CD14-positive monocyte (primary cell): ENCODE measurements around the gene TRIM27. TPM values are rescaled to one million over a fixed set of nuclear protein-coding genes. Genes with fewer than 3 reads are reported as not detected.
"Not testable (repeated sequence)": the region's sequence is repeated elsewhere in the genome, so short reads cannot be mapped to it uniquely, and the experiment has no call there.

Experiments used
- DNase-seq, 3 donors: peaks; one replicate each; pipeline ENCODE4 v3.0.0-alpha.2; 2011 to 2022
- H2AFZ ChIP-seq: 2 replicates; pipeline ENCODE4 v1.6.0; 2012; ENCODE audit warnings: mild to moderate bottlenecking, low read depth, low read length, inconsistent platforms; ENCODE audit not compliant: insufficient read depth, poor library complexity, severe bottlenecking
- H3K27ac ChIP-seq, 2 donors: 1 replicate in 1 of 2; 2 replicates in 1 of 2; pipeline ENCODE4 v1.5.1; 2012 to 2013; ENCODE audit warnings: low read length in 2 of 2, control low read depth in 1 of 2, inconsistent platforms in 1 of 2, low read depth in 1 of 2, mild to moderate bottlenecking in 1 of 2
- H3K27me3 ChIP-seq, 2 donors: one replicate each; pipeline versions ENCODE4 v1.6.0 to v1.6.1; 2011 to 2013; ENCODE audit warnings: low read length in 2 of 2; ENCODE audit not compliant: control insufficient read depth in 2 of 2, insufficient read depth in 2 of 2
- H3K36me3 ChIP-seq, 2 donors: replicated peaks in 1 of 2; 1 replicate in 1 of 2; 2 replicates in 1 of 2; pipeline versions ENCODE4 v1.5.1 to v1.6.1; 2012 to 2013; ENCODE audit warnings: low read length in 2 of 2, control low read depth in 1 of 2, inconsistent platforms in 1 of 2, mild to moderate bottlenecking in 1 of 2; ENCODE audit not compliant: insufficient read depth in 2 of 2, control insufficient read depth in 1 of 2
- H3K4me1 ChIP-seq, 2 donors: 1 replicate in 1 of 2; 2 replicates in 1 of 2; pipeline versions ENCODE4 v1.5.1 to v1.6.1; 2012 to 2013; ENCODE audit warnings: low read length in 2 of 2, control low read depth in 1 of 2, inconsistent platforms in 1 of 2, mild to moderate bottlenecking in 1 of 2, moderate library complexity in 1 of 2; ENCODE audit not compliant: insufficient read depth in 2 of 2, control insufficient read depth in 1 of 2
- H3K4me2 ChIP-seq: replicated peaks from 2 replicates; pipeline ENCODE3; 2012; ENCODE audit warnings: low read length, moderate library complexity, mild to moderate bottlenecking; ENCODE audit not compliant: poor library complexity, severe bottlenecking; ENCODE audit errors: extremely low read depth
- H3K4me3 ChIP-seq, 3 experiments: fragments of 200-600 bp in 1 of 3; sonication (generic) in 1 of 3; replicated peaks in 1 of 3; 1 replicate in 2 of 3; 2 replicates in 1 of 3; pipeline ENCODE4 v1.5.1; 2011 to 2013; ENCODE audit warnings: low read length in 3 of 3, mild to moderate bottlenecking in 3 of 3, control low read depth in 2 of 3, low read depth in 2 of 3, inconsistent platforms in 1 of 3, moderate library complexity in 1 of 3
- H3K79me2 ChIP-seq: 2 replicates; pipeline ENCODE4 v1.6.0; 2012; ENCODE audit warnings: mild to moderate bottlenecking, control low read depth, inconsistent platforms, low read length, moderate library complexity; ENCODE audit not compliant: insufficient read depth
- H3K9ac ChIP-seq: 2 replicates; pipeline ENCODE4 v1.6.0; 2017; ENCODE audit warnings: low read length, mild to moderate bottlenecking; ENCODE audit not compliant: insufficient read depth, poor library complexity, severe bottlenecking
- H3K9me3 ChIP-seq, 2 donors: replicated peaks in 1 of 2; 1 replicate in 1 of 2; 2 replicates in 1 of 2; pipeline versions ENCODE4 v1.5.1 to v1.6.1; 2012 to 2013; ENCODE audit warnings: low read length in 2 of 2, control low read depth in 1 of 2; ENCODE audit not compliant: control insufficient read depth in 1 of 2, insufficient read depth in 1 of 2
- H4K20me1 ChIP-seq: 2 replicates; pipeline ENCODE4 v1.6.0; 2012; ENCODE audit warnings: mild to moderate bottlenecking, low read length, control low read depth, moderate library complexity; ENCODE audit not compliant: insufficient read depth
- H3K27ac Mint-ChIP-seq, 7 donors: one replicate each; pipeline ENCODE4 v1.8.0; 2020; ENCODE audit warnings: mild to moderate bottlenecking in 7 of 7, mixed read lengths in 7 of 7, moderate library complexity in 6 of 7, inconsistent platforms in 2 of 7
- H3K27me3 Mint-ChIP-seq, 3 donors: one replicate each; pipeline ENCODE4 v1.8.0; 2021 to 2022; ENCODE audit warnings: low read depth in 3 of 3, mild to moderate bottlenecking in 3 of 3, mixed read lengths in 3 of 3, moderate library complexity in 3 of 3, inconsistent platforms in 1 of 3
- H3K36me3 Mint-ChIP-seq, 2 donors: one replicate each; pipeline ENCODE4 v1.8.0; 2020; ENCODE audit warnings: mixed read lengths in 2 of 2, inconsistent platforms in 1 of 2, mild to moderate bottlenecking in 1 of 2
- H3K4me1 Mint-ChIP-seq: one replicate; pipeline ENCODE4 v1.8.0; 2020; ENCODE audit warnings: mild to moderate bottlenecking, mixed read lengths
- H3K4me3 Mint-ChIP-seq, 2 donors: one replicate each; pipeline ENCODE4 v1.8.0; 2020; ENCODE audit warnings: mild to moderate bottlenecking in 2 of 2, mixed read lengths in 2 of 2, moderate library complexity in 1 of 2
- H3K9me3 Mint-ChIP-seq, 7 donors: one replicate each; pipeline ENCODE4 v1.8.0; 2020 to 2022; ENCODE audit warnings: mixed read lengths in 7 of 7, mild to moderate bottlenecking in 6 of 7, moderate library complexity in 6 of 7, inconsistent platforms in 2 of 7
- WGBS: methylation state at CpG from one replicate; pipeline ENCODE4 v1.1.5; 2013; ENCODE audit warnings: missing lambda C conversion rate; ENCODE audit not compliant: insufficient coverage; 5-methylcytosine and 5-hydroxymethylcytosine counted together
- intact Hi-C, 2 donors: fragments of 100-400 bp; cut with micrococcal nuclease; formaldehyde crosslinking; loops; one replicate each; pipeline versions ENCODE4 v1.15.0 to v1.15.1; 2023
- polyA plus RNA-seq, 3 donors: library from polyadenylated mRNA; depleted of rRNA in 1 of 3; unstranded in 2 of 3; stranded (reverse) in 1 of 3; fragments of 300-500 nt in 2 of 3; fragments of >200 nt in 1 of 3; fragmentation: Illumina TruSeq in 2 of 3; gene quantifications; 1 replicate in 2 of 3; 2 replicates in 1 of 3; pipeline ENCODE4 v1.2.3, GENCODE V29; 2012 to 2021
- TF ChIP-seq, protein P1 (sequence below): fragments of 200-600 bp; IDR thresholded peaks from one replicate; pipeline ENCODE4 v1.8.0; 2022; ENCODE audit warnings: antibody characterized with exemption, mild to moderate bottlenecking

Gene TRIM27
- polyA plus RNA-seq, 3 donors, result 39.2 to 44.0 (median 42.2) TPM

GRCh38 chr6:28933069-28933468 is 9.3 kb upstream of the TRIM27 start:
- Histone ChIP-seq H3K9ac (no peak overlapping the region), H3K9me3 (no peaks in the 10 kb centered on the region), H2AFZ (no peak overlapping the region), H3K79me2 (no peaks in the 10 kb centered on the region), H3K27me3 (no peaks in the 10 kb centered on the region), H3K4me2 (no peak overlapping the region), H4K20me1 (no peaks in the 10 kb centered on the region), H3K27ac (no peak overlapping the region), H3K36me3 (no peaks in the 10 kb centered on the region), H3K4me1 (peaks cover 7 to 12% of the 10 kb centered on the region in 2 donors), H3K4me3 (no peak overlapping the region)
- intact Hi-C loops, result no loop called here
- DNase-seq, result no peak
- Mint-ChIP-seq H3K9me3 (no peaks in the 10 kb centered on the region), H3K36me3 (no peaks in the 10 kb centered on the region), H3K4me1 (peaks cover 17% of the 10 kb centered on the region), H3K27me3 (peaks cover 0 to 7% (median 6%) of the 10 kb centered on the region in 3 donors), H3K4me3 (no peak overlapping the region), H3K27ac (peak overlapping the region in 1 of 7 donors; percentile 92)
- WGBS, result 94% methylated on average over 7 of the region's 7 CpGs
- TF ChIP-seq, protein P1, sequence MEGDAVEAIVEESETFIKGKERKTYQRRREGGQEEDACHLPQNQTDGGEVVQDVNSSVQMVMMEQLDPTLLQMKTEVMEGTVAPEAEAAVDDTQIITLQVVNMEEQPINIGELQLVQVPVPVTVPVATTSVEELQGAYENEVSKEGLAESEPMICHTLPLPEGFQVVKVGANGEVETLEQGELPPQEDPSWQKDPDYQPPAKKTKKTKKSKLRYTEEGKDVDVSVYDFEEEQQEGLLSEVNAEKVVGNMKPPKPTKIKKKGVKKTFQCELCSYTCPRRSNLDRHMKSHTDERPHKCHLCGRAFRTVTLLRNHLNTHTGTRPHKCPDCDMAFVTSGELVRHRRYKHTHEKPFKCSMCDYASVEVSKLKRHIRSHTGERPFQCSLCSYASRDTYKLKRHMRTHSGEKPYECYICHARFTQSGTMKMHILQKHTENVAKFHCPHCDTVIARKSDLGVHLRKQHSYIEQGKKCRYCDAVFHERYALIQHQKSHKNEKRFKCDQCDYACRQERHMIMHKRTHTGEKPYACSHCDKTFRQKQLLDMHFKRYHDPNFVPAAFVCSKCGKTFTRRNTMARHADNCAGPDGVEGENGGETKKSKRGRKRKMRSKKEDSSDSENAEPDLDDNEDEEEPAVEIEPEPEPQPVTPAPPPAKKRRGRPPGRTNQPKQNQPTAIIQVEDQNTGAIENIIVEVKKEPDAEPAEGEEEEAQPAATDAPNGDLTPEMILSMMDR, result no peak

DNA sequence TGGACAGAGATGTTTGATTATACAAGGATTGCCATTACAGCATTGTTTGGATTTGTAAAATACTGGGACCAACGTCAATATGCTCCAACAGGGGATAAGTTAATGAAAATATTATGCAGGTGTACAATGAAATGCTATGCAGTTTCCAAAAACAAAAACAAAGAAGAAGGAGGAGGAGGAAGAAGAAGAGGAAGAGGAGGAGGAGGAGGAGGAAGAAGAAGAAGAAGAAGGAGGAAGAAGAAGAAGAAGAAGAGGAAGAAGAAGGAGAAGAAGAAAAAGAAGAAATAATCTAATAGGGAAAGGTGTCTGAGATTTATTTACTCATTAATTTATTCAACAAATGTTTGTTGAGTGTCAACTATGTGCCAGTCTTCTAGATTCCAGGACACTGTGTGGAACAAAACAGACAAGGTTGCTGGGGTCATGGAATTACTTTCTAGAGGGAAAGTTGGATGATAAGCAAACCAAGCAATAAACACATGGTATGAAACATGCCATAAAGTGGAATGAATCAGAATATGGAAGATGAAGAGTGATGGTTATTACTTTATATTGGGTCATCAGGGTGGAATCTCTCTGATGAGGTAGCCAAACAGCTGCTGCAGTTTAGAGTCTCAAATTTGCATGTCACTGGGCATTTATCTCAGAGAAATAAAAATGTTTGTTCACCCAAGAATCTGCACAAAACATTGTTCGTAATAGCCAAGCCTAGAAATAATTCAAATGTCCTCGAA is 6.3 kb upstream of the TRIM27 start:
- no peaks in the 10 kb centered on the region for H3K27me3 ChIP-seq
- Mint-ChIP-seq H3K9me3 (no peaks in the 10 kb centered on the region), H3K4me3 (peak overlapping the region in 1 of 2 donors; percentile 21), H3K27ac (no peak overlapping the region), H3K27me3 (peaks cover 0 to 6% (median 6%) of the 10 kb centered on the region in 3 donors), H3K4me1 (peaks cover 17% of the 10 kb centered on the region), H3K36me3 (no peaks in the 10 kb centered on the region)
- H3K36me3 ChIP-seq, result no peaks in the 10 kb centered on the region
- H4K20me1 ChIP-seq, result no peaks in the 10 kb centered on the region
- TF ChIP-seq, protein P1, result no peak
- no peak overlapping the region for H3K27ac ChIP-seq
- DNase-seq, result no peak
- no peak overlapping the region for H2AFZ ChIP-seq
- WGBS, result no CpG with 5 or more reads among the region's 3 CpGs
- H3K4me2 ChIP-seq, result no peak overlapping the region
- no peak overlapping the region for H3K9ac ChIP-seq
- H3K9me3 ChIP-seq, result no peaks in the 10 kb centered on the region
- peaks cover 7 to 12% of the 10 kb centered on the region in 2 donors for H3K4me1 ChIP-seq
- intact Hi-C loops, result no loop called here
- no peak overlapping the region for H3K4me3 ChIP-seq
- H3K79me2 ChIP-seq, result no peaks in the 10 kb centered on the region

DNA sequence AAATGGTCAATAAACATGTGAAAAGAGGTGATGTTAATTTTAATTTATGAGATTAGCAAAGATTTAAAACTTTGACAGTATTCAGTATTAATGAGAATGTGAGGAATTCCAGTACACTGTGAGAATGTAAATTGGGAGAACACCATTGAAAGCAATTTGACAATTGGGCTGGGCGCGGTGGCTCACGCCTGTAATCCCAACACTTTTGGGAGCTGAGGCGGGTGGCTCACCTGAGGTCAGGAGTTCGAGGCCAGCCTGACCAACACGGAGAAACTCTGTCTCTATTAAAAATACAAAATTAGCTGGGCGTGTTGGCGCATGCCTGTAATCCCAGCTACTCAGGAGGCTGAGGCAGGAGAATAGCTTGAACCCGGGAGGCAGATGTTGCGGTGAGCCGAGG is 5.6 kb upstream of the TRIM27 start:
- intact Hi-C loops, H3K4me3 ChIP-seq, H3K27me3 Mint-ChIP-seq, H3K36me3 Mint-ChIP-seq, H3K27ac ChIP-seq, H3K36me3 ChIP-seq, H3K79me2 ChIP-seq, H3K9me3 ChIP-seq, H3K9ac ChIP-seq, H2AFZ ChIP-seq, DNase-seq, H4K20me1 ChIP-seq, H3K9me3 Mint-ChIP-seq, H3K27me3 ChIP-seq, H3K27ac Mint-ChIP-seq, H3K4me2 ChIP-seq: not testable (repeated sequence)
- Mint-ChIP-seq H3K4me1 (peaks cover 14% of the 10 kb centered on the region), H3K4me3 (peak overlapping the region in 1 of 2 donors; percentile 24)
- peaks cover 10 to 11% of the 10 kb centered on the region in 2 donors for H3K4me1 ChIP-seq
- 93% methylated on average over 11 of the region's 11 CpGs for WGBS
